LHCN-M2 (cell line): Measurements from ENCODE around the gene GTF3C1. TPM values are rescaled to one million over a fixed set of nuclear protein-coding genes. Genes with fewer than 3 reads are reported as not detected.
"Not testable (repeated sequence)": the region's sequence is repeated elsewhere in the genome, so short reads cannot be mapped to it uniquely, and the experiment has no call there.

Source experiments
- DNase-seq: peaks from one replicate; pipeline ENCODE4 v3.0.0-alpha.2; 2012; ENCODE audit warnings: low read depth
- total RNA-seq: library from RNA; depleted of rRNA; stranded (reverse); fragments of >200 nt; gene quantifications from 2 replicates; pipeline ENCODE4 v1.2.3, GENCODE V29; 2014

The GTF3C1 gene
- total RNA-seq, 1 experiment from 2014 or later: 77.5 TPM

- no peak for DNase-seq
Measured at GRCh38 chr16:27445502-27446175, 104.1 kb downstream of the GTF3C1 start.

GRCh38 chr16:27444470-27444869 lies 105.2 kb downstream of the GTF3C1 start:
- no peak for DNase-seq

GRCh38 chr16:27444015-27444414 lies 105.7 kb downstream of the GTF3C1 start:
- peak; percentile 69 for DNase-seq

GRCh38 chr16:27441998-27442397 lies 107.7 kb downstream of the GTF3C1 start:
- no peak for DNase-seq

GRCh38 chr16:27441276-27441675 lies 108.4 kb downstream of the GTF3C1 start:
- DNase-seq: no peak

- DNase-seq: no peak
Measured at GRCh38 chr16:27439271-27440018, 110.3 kb downstream of the GTF3C1 start.

GRCh38 chr16:27437946-27438345 lies 111.8 kb downstream of the GTF3C1 start:
- DNase-seq: no peak

GRCh38 chr16:27436921-27437650 lies 112.6 kb downstream of the GTF3C1 start:
- DNase-seq: no peak

GRCh38 chr16:27436065-27436464 lies 113.6 kb downstream of the GTF3C1 start:
- no peak for DNase-seq

GRCh38 chr16:27435146-27435545 lies 114.6 kb downstream of the GTF3C1 start:
- not testable (repeated sequence) for DNase-seq

- no peak for DNase-seq
Measured at GRCh38 chr16:27434141-27435051, 115.3 kb downstream of the GTF3C1 start.

GRCh38 chr16:27433636-27434035 lies 116.1 kb downstream of the GTF3C1 start:
- DNase-seq: no peak

- DNase-seq: not testable (repeated sequence)
Measured at GRCh38 chr16:27433191-27433590, 116.5 kb downstream of the GTF3C1 start.

- DNase-seq: peak; percentile 70
Measured at GRCh38 chr16:27432558-27432957, 117.2 kb downstream of the GTF3C1 start.

GRCh38 chr16:27431773-27432532 lies 117.8 kb downstream of the GTF3C1 start:
- DNase-seq: peak; percentile 13

GRCh38 chr16:27430923-27431484 lies 118.7 kb downstream of the GTF3C1 start:
- peak; percentile 88 for DNase-seq

GRCh38 chr16:27430512-27430911 lies 119.2 kb downstream of the GTF3C1 start:
- DNase-seq: no peak

GRCh38 chr16:27429981-27430441 lies 119.7 kb downstream of the GTF3C1 start:
- DNase-seq: no peak

GRCh38 chr16:27429330-27429871 lies 120.3 kb downstream of the GTF3C1 start:
- no peak for DNase-seq
